Tibial nerve (tissue), 4 donors: ENCODE data around the gene SURF4.

ENCODE experiments used
- EP300 ChIP-seq, 2 donors: sonication (generic); formaldehyde crosslinking; IDR thresholded peaks; one replicate each; pipeline ENCODE4 v1.6.1; 2017; ENCODE audit warnings: antibody characterized with exemption in 2 of 2, mild to moderate bottlenecking in 1 of 2
- POLR2A ChIP-seq, 2 donors: fragments of 450-650 bp; IDR thresholded peaks; one replicate each; pipeline ENCODE4 v1.6.1; 2017; ENCODE audit warnings: antibody characterized with exemption in 2 of 2, mild to moderate bottlenecking in 2 of 2, moderate library complexity in 2 of 2
- TF ChIP-seq, protein P1 (sequence below), 5 experiments: fragments of 200-600 bp in 3 of 5; fragments of 450-650 bp in 2 of 5; sonication (generic) in 3 of 5; IDR thresholded peaks; one replicate each; pipeline ENCODE4 v1.5.1; 2016 to 2019; ENCODE audit warnings: antibody characterized with exemption in 5 of 5, mild to moderate bottlenecking in 3 of 5, moderate library complexity in 2 of 5

DNA sequence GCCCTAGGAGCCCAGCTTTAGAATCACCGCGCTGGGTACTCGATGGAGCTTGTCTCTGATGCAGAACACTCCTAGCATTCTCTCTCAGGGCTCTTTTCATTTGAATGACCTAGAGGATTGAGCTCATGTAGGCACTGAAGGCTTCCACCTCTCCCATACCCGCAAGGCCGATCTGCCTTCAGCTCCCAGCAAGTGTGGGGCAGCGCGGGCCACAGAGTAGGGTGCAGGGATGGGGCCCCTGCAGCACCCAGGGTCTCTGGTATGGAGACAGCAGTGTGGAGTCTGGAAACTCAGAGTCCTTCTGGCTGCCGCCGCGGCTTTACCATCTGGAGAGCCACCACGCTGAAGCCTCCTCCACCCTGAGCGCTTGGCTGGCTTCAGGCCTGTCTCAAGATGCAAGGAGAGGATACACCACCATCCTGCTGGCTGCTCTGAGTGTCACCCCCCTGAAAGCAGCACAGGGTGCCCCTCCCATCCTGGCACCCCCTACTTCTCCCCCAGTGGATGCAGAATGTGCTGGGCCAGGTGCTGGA, 13.2 kb upstream of the SURF4 start:
- TF ChIP-seq, protein P1, sequence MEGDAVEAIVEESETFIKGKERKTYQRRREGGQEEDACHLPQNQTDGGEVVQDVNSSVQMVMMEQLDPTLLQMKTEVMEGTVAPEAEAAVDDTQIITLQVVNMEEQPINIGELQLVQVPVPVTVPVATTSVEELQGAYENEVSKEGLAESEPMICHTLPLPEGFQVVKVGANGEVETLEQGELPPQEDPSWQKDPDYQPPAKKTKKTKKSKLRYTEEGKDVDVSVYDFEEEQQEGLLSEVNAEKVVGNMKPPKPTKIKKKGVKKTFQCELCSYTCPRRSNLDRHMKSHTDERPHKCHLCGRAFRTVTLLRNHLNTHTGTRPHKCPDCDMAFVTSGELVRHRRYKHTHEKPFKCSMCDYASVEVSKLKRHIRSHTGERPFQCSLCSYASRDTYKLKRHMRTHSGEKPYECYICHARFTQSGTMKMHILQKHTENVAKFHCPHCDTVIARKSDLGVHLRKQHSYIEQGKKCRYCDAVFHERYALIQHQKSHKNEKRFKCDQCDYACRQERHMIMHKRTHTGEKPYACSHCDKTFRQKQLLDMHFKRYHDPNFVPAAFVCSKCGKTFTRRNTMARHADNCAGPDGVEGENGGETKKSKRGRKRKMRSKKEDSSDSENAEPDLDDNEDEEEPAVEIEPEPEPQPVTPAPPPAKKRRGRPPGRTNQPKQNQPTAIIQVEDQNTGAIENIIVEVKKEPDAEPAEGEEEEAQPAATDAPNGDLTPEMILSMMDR (IDR thresholded peaks at IDR 0.05) = no peak
- TF ChIP-seq EP300 (IDR thresholded peaks at IDR 0.05) = no peak
- TF ChIP-seq POLR2A (IDR thresholded peaks at IDR 0.05) = no peak
